ENCODE results near the gene SEMA3F. TPM values are rescaled to one million over a fixed set of nuclear protein-coding genes. Genes with fewer than 3 reads are reported as not detected.
A peak's percentile ranks its signal among the peaks of the same experiment; 100 is the strongest.

Gene SEMA3F
- polyA plus RNA-seq, 4 donors, result 75.1 to 81.1 (median 78.5) TPM

- DNase-seq (ENCODE audit: low read depth in 4 of 4, low spot score in 3 of 4), result no peak
Measured at GRCh38 chr3:50168791-50169190, 13.7 kb downstream of the SEMA3F start.

- DNase-seq (ENCODE audit: low read depth in 4 of 4, low spot score in 3 of 4), result no peak
Measured at GRCh38 chr3:50169232-50169832, 14.2 kb downstream of the SEMA3F start.

- DNase-seq (ENCODE audit: low read depth in 4 of 4, low spot score in 3 of 4), result no peak
Measured at GRCh38 chr3:50169858-50170257, 14.7 kb downstream of the SEMA3F start.

GRCh38 chr3:50170689-50171088 lies 15.6 kb downstream of the SEMA3F start:
- no peak for DNase-seq (ENCODE audit: low read depth in 4 of 4, low spot score in 3 of 4)

GRCh38 chr3:50171540-50172301 lies 16.6 kb downstream of the SEMA3F start:
- DNase-seq (ENCODE audit: low read depth in 4 of 4, low spot score in 3 of 4), result no peak

GRCh38 chr3:50172626-50173220 lies 17.6 kb downstream of the SEMA3F start:
- no peak for DNase-seq (ENCODE audit: low read depth in 4 of 4, low spot score in 3 of 4)

- no peak for DNase-seq (ENCODE audit: low read depth in 4 of 4, low spot score in 3 of 4)
Measured at GRCh38 chr3:50173685-50174516, 18.8 kb downstream of the SEMA3F start.

GRCh38 chr3:50174517-50174895 lies 19.4 kb downstream of the SEMA3F start:
- no peak for DNase-seq (ENCODE audit: low read depth in 4 of 4, low spot score in 3 of 4)

- no peak for DNase-seq (ENCODE audit: low read depth in 4 of 4, low spot score in 3 of 4)
Measured at GRCh38 chr3:50174947-50175524, 19.9 kb downstream of the SEMA3F start.

- DNase-seq (ENCODE audit: low read depth in 4 of 4, low spot score in 3 of 4), result no peak
Measured at GRCh38 chr3:50177346-50177745, 22.2 kb downstream of the SEMA3F start.

- DNase-seq (ENCODE audit: low read depth in 4 of 4, low spot score in 3 of 4), result no peak
Measured at GRCh38 chr3:50179710-50180109, 24.6 kb downstream of the SEMA3F start.

- DNase-seq (ENCODE audit: low read depth in 4 of 4, low spot score in 3 of 4), result no peak
Measured at GRCh38 chr3:50181985-50182384, 26.9 kb downstream of the SEMA3F start.

GRCh38 chr3:50182533-50183099 lies 27.5 kb downstream of the SEMA3F start:
- no peak for DNase-seq (ENCODE audit: low read depth in 4 of 4, low spot score in 3 of 4)

- no peak for DNase-seq (ENCODE audit: low read depth in 4 of 4, low spot score in 3 of 4)
Measured at GRCh38 chr3:50183755-50184154, 28.6 kb downstream of the SEMA3F start.

GRCh38 chr3:50184242-50184978 lies 29.3 kb downstream of the SEMA3F start:
- DNase-seq (ENCODE audit: low read depth in 4 of 4, low spot score in 3 of 4), result no peak

- no peak for DNase-seq (ENCODE audit: low read depth in 4 of 4, low spot score in 3 of 4)
Measured at GRCh38 chr3:50185230-50185629, 30.1 kb downstream of the SEMA3F start.

GRCh38 chr3:50186096-50186495 lies 31.0 kb downstream of the SEMA3F start:
- DNase-seq (ENCODE audit: low read depth in 4 of 4, low spot score in 3 of 4), result no peak

GRCh38 chr3:50187750-50188149 lies 32.6 kb downstream of the SEMA3F start:
- DNase-seq (ENCODE audit: low read depth in 4 of 4, low spot score in 3 of 4), result no peak

GRCh38 chr3:50189274-50189673 lies 34.1 kb downstream of the SEMA3F start:
- DNase-seq (ENCODE audit: low read depth in 4 of 4, low spot score in 3 of 4), result peak in 3 of 4 donors; percentile 65 to 67 (median 67)

GRCh38 chr3:50189989-50190388 lies 34.9 kb downstream of the SEMA3F start:
- DNase-seq (ENCODE audit: low read depth in 4 of 4, low spot score in 3 of 4), result no peak
